HUES48 (cell line): Measurements from ENCODE around the gene IGF2BP2.
"Not testable (repeated sequence)": the region's sequence is repeated elsewhere in the genome, so short reads cannot be mapped to it uniquely, and the experiment has no call there.

Source experiments
- H3K27ac ChIP-seq: one replicate; pipeline ENCODE4 v1.7.0; 2013; ENCODE audit warnings: low read depth, low read length, inconsistent platforms
- H3K27me3 ChIP-seq: 2 replicates; pipeline ENCODE4 v1.6.1; 2013; ENCODE audit warnings: mild to moderate bottlenecking, low read length; ENCODE audit not compliant: control insufficient read depth, insufficient read depth
- H3K36me3 ChIP-seq: 2 replicates; pipeline ENCODE4 v1.6.1; 2013; ENCODE audit warnings: low read length; ENCODE audit not compliant: control insufficient read depth, insufficient read depth
- H3K4me1 ChIP-seq: 2 replicates; pipeline ENCODE4 v1.6.1; 2013; ENCODE audit warnings: mild to moderate bottlenecking, low read length; ENCODE audit not compliant: control insufficient read depth, insufficient read depth
- H3K4me3 ChIP-seq: 2 replicates; pipeline ENCODE4 v1.5.1; 2013; ENCODE audit warnings: mild to moderate bottlenecking, low read depth, low read length
- H3K9ac ChIP-seq: 2 replicates; pipeline ENCODE4 v1.6.1; 2013; ENCODE audit warnings: mild to moderate bottlenecking, low read depth, low read length, moderate library complexity
- H3K9me3 ChIP-seq: 2 replicates; pipeline ENCODE4 v1.6.1; 2013; ENCODE audit warnings: low read length; ENCODE audit not compliant: control insufficient read depth, insufficient read depth

Gene IGF2BP2

GRCh38 chr3:185797108-185797881, 27.5 kb downstream of the IGF2BP2 start:
- Histone ChIP-seq H3K36me3 (no peaks in the 10 kb centered on the region), H3K4me3 (no peak overlapping the region), H3K9me3 (no peaks in the 10 kb centered on the region), H3K27ac (peak overlapping the region; percentile 50), H3K9ac (no peak overlapping the region), H3K27me3 (no peaks in the 10 kb centered on the region), H3K4me1 (peaks cover 18% of the 10 kb centered on the region)

- Histone ChIP-seq H3K27me3 (no peaks in the 10 kb centered on the region), H3K27ac (peak overlapping the region; percentile 50), H3K9ac (no peak overlapping the region), H3K4me1 (peaks cover 21% of the 10 kb centered on the region), H3K9me3 (no peaks in the 10 kb centered on the region), H3K36me3 (no peaks in the 10 kb centered on the region), H3K4me3 (no peak overlapping the region)
Observed at GRCh38 chr3:185796431-185797107, 28.3 kb downstream of the IGF2BP2 start.

- Histone ChIP-seq H3K27me3 (no peaks in the 10 kb centered on the region), H3K36me3 (no peaks in the 10 kb centered on the region), H3K4me3 (no peak overlapping the region), H3K4me1 (peaks cover 48% of the 10 kb centered on the region), H3K9me3 (no peaks in the 10 kb centered on the region), H3K9ac (no peak overlapping the region), H3K27ac (no peak overlapping the region)
Observed at GRCh38 chr3:185793381-185793780, 31.5 kb downstream of the IGF2BP2 start.

- Histone ChIP-seq H3K4me3 (no peak overlapping the region), H3K9me3 (no peaks in the 10 kb centered on the region), H3K27ac (no peak overlapping the region), H3K36me3 (no peaks in the 10 kb centered on the region), H3K9ac (no peak overlapping the region), H3K4me1 (peaks cover 48% of the 10 kb centered on the region), H3K27me3 (no peaks in the 10 kb centered on the region)
Observed at GRCh38 chr3:185792955-185793354, 31.9 kb downstream of the IGF2BP2 start.

- H3K27me3 ChIP-seq, result no peaks in the 10 kb centered on the region
- no peaks in the 10 kb centered on the region for H3K36me3 ChIP-seq
- peak overlapping the region; percentile 21 for H3K4me3 ChIP-seq
- H3K27ac ChIP-seq, result peak overlapping the region; percentile 95
- no peaks in the 10 kb centered on the region for H3K9me3 ChIP-seq
- H3K4me1 ChIP-seq, result peaks cover 55% of the 10 kb centered on the region
- peak overlapping the region; percentile 21; the same call in 1 of the 2 replicates for H3K9ac ChIP-seq
Observed at GRCh38 chr3:185789891-185790830, 34.7 kb downstream of the IGF2BP2 start.

GRCh38 chr3:185789134-185789533, 35.7 kb downstream of the IGF2BP2 start:
- H3K4me3 ChIP-seq, result no peak overlapping the region
- H3K9me3 ChIP-seq, result no peaks in the 10 kb centered on the region
- H3K36me3 ChIP-seq, result no peaks in the 10 kb centered on the region
- H3K4me1 ChIP-seq, result peaks cover 61% of the 10 kb centered on the region
- H3K27ac ChIP-seq, result peak overlapping the region; percentile 95
- H3K27me3 ChIP-seq, result no peaks in the 10 kb centered on the region
- H3K9ac ChIP-seq, result 0 out of 2 replicates have a peak overlapping the region, but pooled peaks have one; percentile 1

GRCh38 chr3:185788292-185788691, 36.5 kb downstream of the IGF2BP2 start:
- no peaks in the 10 kb centered on the region for H3K36me3 ChIP-seq
- H3K27ac ChIP-seq, result peak overlapping the region; percentile 96
- H3K27me3 ChIP-seq, result no peaks in the 10 kb centered on the region
- no peaks in the 10 kb centered on the region for H3K9me3 ChIP-seq
- H3K9ac ChIP-seq, result no peak overlapping the region
- no peak overlapping the region for H3K4me3 ChIP-seq
- H3K4me1 ChIP-seq, result peaks cover 61% of the 10 kb centered on the region

GRCh38 chr3:185786956-185787877, 37.6 kb downstream of the IGF2BP2 start:
- Histone ChIP-seq H3K9ac (peak overlapping the region; percentile 58), H3K27ac (peak overlapping the region; percentile 96), H3K27me3 (no peaks in the 10 kb centered on the region), H3K36me3 (no peaks in the 10 kb centered on the region), H3K4me1 (peaks cover 71% of the 10 kb centered on the region), H3K4me3 (peak overlapping the region; percentile 40), H3K9me3 (no peaks in the 10 kb centered on the region)

- H3K9me3 ChIP-seq, H3K27me3 ChIP-seq, H3K36me3 ChIP-seq: not testable (repeated sequence)
- Histone ChIP-seq H3K4me1 (peaks cover 73% of the 10 kb centered on the region), H3K4me3 (peak overlapping the region; percentile 41), H3K27ac (peak overlapping the region; percentile 96), H3K9ac (peak overlapping the region; percentile 78)
Observed at GRCh38 chr3:185786258-185786657, 38.6 kb downstream of the IGF2BP2 start.

- Histone ChIP-seq H3K27me3 (no peaks in the 10 kb centered on the region), H3K9ac (no peak overlapping the region), H3K4me1 (peaks cover 73% of the 10 kb centered on the region), H3K9me3 (no peaks in the 10 kb centered on the region), H3K4me3 (no peak overlapping the region), H3K27ac (no peak overlapping the region), H3K36me3 (no peaks in the 10 kb centered on the region)
Observed at GRCh38 chr3:185784317-185784716, 40.5 kb downstream of the IGF2BP2 start.
